Hippocampal formation (tissue), 2 donors: ENCODE results near the gene PRR20G.
"Not testable (repeated sequence)": the region's sequence is repeated elsewhere in the genome, so short reads cannot be mapped to it uniquely, and the experiment has no call there.

Experiments used
- DNase-seq, 2 donors: peaks; one replicate each; lab custom pipeline; 2025; lab: John Stamatoyannopoulos, UW

PRR20G gene

GRCh38 chr3:127287840-127288239 lies at the start of gene PRR20G:
Gene PRR20G, minus strand, starts transcription at chr3:127288046. Its CDS starts 681 bp downstream, at chr3:127287365.
- DNase-seq = no peak

GRCh38 chr3:127337001-127337400 lies 49.2 kb upstream of the PRR20G start:
- DNase-seq = no peak

GRCh38 chr3:127336101-127336500 lies 48.3 kb upstream of the PRR20G start:
- no peak for DNase-seq

GRCh38 chr3:127330385-127330784 lies 42.5 kb upstream of the PRR20G start:
- no peak for DNase-seq

- DNase-seq = no peak
Observed at GRCh38 chr3:127329631-127330285, 41.9 kb upstream of the PRR20G start.

- DNase-seq = no peak
Observed at GRCh38 chr3:127328421-127328820, 40.6 kb upstream of the PRR20G start.

- no peak for DNase-seq
Observed at GRCh38 chr3:127326341-127326740, 38.5 kb upstream of the PRR20G start.

GRCh38 chr3:127325629-127325961 lies 37.7 kb upstream of the PRR20G start:
- no peak for DNase-seq

GRCh38 chr3:127324913-127325628 lies 37.2 kb upstream of the PRR20G start:
- no peak for DNase-seq

GRCh38 chr3:127324076-127324475 lies 36.2 kb upstream of the PRR20G start:
- no peak for DNase-seq

- DNase-seq = no peak
Observed at GRCh38 chr3:127323581-127323980, 35.7 kb upstream of the PRR20G start.

- no peak for DNase-seq
Observed at GRCh38 chr3:127321371-127321770, 33.5 kb upstream of the PRR20G start.

GRCh38 chr3:127320529-127321121 lies 32.8 kb upstream of the PRR20G start:
- no peak for DNase-seq

- no peak for DNase-seq
Observed at GRCh38 chr3:127316685-127317084, 28.8 kb upstream of the PRR20G start.

- DNase-seq = no peak
Observed at GRCh38 chr3:127312818-127313217, 25.0 kb upstream of the PRR20G start.

- DNase-seq = not testable (repeated sequence)
Observed at GRCh38 chr3:127308821-127309220, 21.0 kb upstream of the PRR20G start.

GRCh38 chr3:127307916-127308315 lies 20.1 kb upstream of the PRR20G start:
- DNase-seq = peak in 1 of 2 donors; percentile 34

GRCh38 chr3:127307112-127307835 lies 19.4 kb upstream of the PRR20G start:
- peak in 1 of 2 donors; percentile 8 for DNase-seq

- DNase-seq = no peak
Observed at GRCh38 chr3:127306361-127307111, 18.7 kb upstream of the PRR20G start.

GRCh38 chr3:127305499-127306060 lies 17.7 kb upstream of the PRR20G start:
- no peak for DNase-seq

GRCh38 chr3:127304121-127304744 lies 16.4 kb upstream of the PRR20G start:
- no peak for DNase-seq
